Measurements from ENCODE around the gene TLNRD1.

Gene TLNRD1

DNA sequence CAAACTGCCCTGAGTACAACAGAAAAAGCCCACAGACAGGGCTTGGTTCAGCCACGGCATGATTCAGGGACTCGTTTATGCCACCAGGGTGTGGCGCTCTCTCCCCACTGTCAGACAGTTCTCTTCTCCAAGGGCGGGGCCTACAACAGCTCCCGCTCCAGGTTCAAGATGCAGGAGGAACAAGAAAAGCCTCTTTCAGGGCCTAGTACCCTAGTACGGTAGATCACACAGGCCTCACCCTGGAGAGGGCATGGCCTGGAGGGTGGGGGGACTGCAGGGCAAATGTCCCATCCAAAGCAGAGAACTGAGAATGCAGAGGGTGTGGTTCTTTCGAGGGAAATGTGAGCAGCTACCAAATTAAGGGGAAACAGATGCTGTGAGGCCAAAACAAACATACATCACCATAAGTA, 23.1 kb upstream of the TLNRD1 start:
- Histone ChIP-seq H3K18ac (ENCODE audit: low read depth in 1 of 2, low read length in 2 of 2) (no peak overlapping the region), H3K9me3 (ENCODE audit: control insufficient read depth, low read length) (no peaks in the 10 kb centered on the region), H3K27me3 (ENCODE audit: control insufficient read depth in 1 of 2, insufficient read depth in 1 of 2, low read length in 2 of 2) (no peaks in the 10 kb centered on the region), H2AFZ (ENCODE audit: low read depth, low read length) (no peak overlapping the region), H3K79me1 (replicated peaks; ENCODE audit: low read length, poor library complexity, severe bottlenecking) (peaks cover 43% of the 10 kb centered on the region), H2BK120ac (ENCODE audit: low read depth, low read length) (no peak overlapping the region), H2BK12ac (ENCODE audit: low read length in 2 of 2) (no peak overlapping the region), H3K36me3 (ENCODE audit: control insufficient read depth in 1 of 2, insufficient read depth in 2 of 2, low read depth in 1 of 2, low read length in 2 of 2) (peaks cover 19 to 39% of the 10 kb centered on the region in 2 experiments), H3K4me2 (ENCODE audit: low read length, poor library complexity, severe bottlenecking) (no peak overlapping the region), H2BK5ac (ENCODE audit: low read depth, low read length, poor library complexity, severe bottlenecking) (no peak overlapping the region), H2AK5ac (ENCODE audit: low read length, severe bottlenecking) (peak overlapping the region; percentile 43), H3K9ac (ENCODE audit: low read length) (peak overlapping the region; percentile 42), H3K4me1 (ENCODE audit: control insufficient read depth, insufficient read depth, low read depth, low read length) (peaks cover 2% of the 10 kb centered on the region), H3K4ac (ENCODE audit: low read depth in 1 of 2, low read length in 2 of 2) (no peak overlapping the region), H2BK15ac (ENCODE audit: low read depth, poor library complexity, severe bottlenecking) (no peak overlapping the region), H4K91ac (ENCODE audit: low read length) (no peak overlapping the region), H3K27ac (ENCODE audit: low read length, poor library complexity, severe bottlenecking) (no peak overlapping the region), H3K23ac (ENCODE audit: low read length in 2 of 2) (no peak overlapping the region), H3K4me3 (ENCODE audit: insufficient read depth in 1 of 2, low read depth in 1 of 2, low read length in 2 of 2) (no peak overlapping the region), H4K8ac (ENCODE audit: low read length) (no peak overlapping the region), H3K14ac (ENCODE audit: low read length in 2 of 2) (no peak overlapping the region)
- DNase-seq: peak; percentile 51
- WGBS: 40% methylated on average over 6 of the region's 7 CpGs

DNA sequence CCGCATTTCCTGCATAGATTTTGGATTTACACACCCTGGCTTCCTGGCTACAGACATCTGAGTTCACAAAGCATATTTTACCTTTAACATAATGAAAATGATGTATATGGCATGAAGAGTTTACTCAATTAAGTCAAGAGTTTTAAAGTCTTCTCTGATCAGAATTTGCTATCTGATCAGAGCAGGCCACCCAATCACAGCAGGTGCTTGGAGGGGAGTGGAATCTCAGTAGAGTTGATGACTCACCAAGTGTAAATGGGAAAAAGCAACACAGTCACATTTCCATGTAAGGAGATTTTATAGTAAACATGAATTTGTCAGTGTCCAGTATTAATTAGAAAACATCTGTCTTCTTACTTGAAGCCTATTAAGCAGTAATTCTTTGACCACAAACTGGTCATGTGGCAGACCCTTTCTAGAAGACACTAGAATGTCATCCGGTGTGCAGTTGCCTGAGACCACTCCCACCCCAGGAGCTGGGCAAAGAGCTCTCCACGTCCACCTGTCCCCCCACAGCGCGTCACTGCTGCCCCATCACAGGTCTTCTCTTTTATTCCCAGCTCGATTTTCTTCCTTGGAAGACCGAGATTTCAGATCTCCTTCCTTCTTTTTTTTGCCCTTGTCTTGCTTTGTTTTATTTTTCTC, 21.9 kb upstream of the TLNRD1 start:
- peak overlapping the region; percentile 44 for H2AK5ac ChIP-seq (ENCODE audit: low read length, severe bottlenecking)
- H3K27ac ChIP-seq (ENCODE audit: low read length, poor library complexity, severe bottlenecking): no peak overlapping the region
- no peak overlapping the region for H4K8ac ChIP-seq (ENCODE audit: low read length)
- peaks cover 2% of the 10 kb centered on the region for H3K4me1 ChIP-seq (ENCODE audit: control insufficient read depth, insufficient read depth, low read depth, low read length)
- H3K9ac ChIP-seq (ENCODE audit: low read length): no peak overlapping the region
- no peak overlapping the region for H2BK12ac ChIP-seq (ENCODE audit: low read length in 2 of 2)
- no peak overlapping the region for H2BK15ac ChIP-seq (ENCODE audit: low read depth, poor library complexity, severe bottlenecking)
- no peak overlapping the region for H3K4me2 ChIP-seq (ENCODE audit: low read length, poor library complexity, severe bottlenecking)
- WGBS: 91% methylated on average over 6 of the region's 7 CpGs
- H3K14ac ChIP-seq (ENCODE audit: low read length in 2 of 2): no peak overlapping the region
- DNase-seq: no peak
- H3K36me3 ChIP-seq (ENCODE audit: control insufficient read depth in 1 of 2, insufficient read depth in 2 of 2, low read depth in 1 of 2, low read length in 2 of 2): peaks cover 19 to 40% of the 10 kb centered on the region in 2 experiments
- no peak overlapping the region for H2BK120ac ChIP-seq (ENCODE audit: low read depth, low read length)
- H3K79me1 ChIP-seq (replicated peaks; ENCODE audit: low read length, poor library complexity, severe bottlenecking): peaks cover 44% of the 10 kb centered on the region
- H3K4ac ChIP-seq (ENCODE audit: low read depth in 1 of 2, low read length in 2 of 2): no peak overlapping the region
- no peak overlapping the region for H2BK5ac ChIP-seq (ENCODE audit: low read depth, low read length, poor library complexity, severe bottlenecking)
- no peak overlapping the region for H3K4me3 ChIP-seq (ENCODE audit: insufficient read depth in 1 of 2, low read depth in 1 of 2, low read length in 2 of 2)
- no peak overlapping the region for H3K18ac ChIP-seq (ENCODE audit: low read depth in 1 of 2, low read length in 2 of 2)
- H4K91ac ChIP-seq (ENCODE audit: low read length): no peak overlapping the region
- H3K9me3 ChIP-seq (ENCODE audit: control insufficient read depth, low read length): no peaks in the 10 kb centered on the region
- H3K23ac ChIP-seq (ENCODE audit: low read length in 2 of 2): no peak overlapping the region
- no peaks in the 10 kb centered on the region for H3K27me3 ChIP-seq (ENCODE audit: control insufficient read depth in 1 of 2, insufficient read depth in 1 of 2, low read length in 2 of 2)
- no peak overlapping the region for H2AFZ ChIP-seq (ENCODE audit: low read depth, low read length)

DNA sequence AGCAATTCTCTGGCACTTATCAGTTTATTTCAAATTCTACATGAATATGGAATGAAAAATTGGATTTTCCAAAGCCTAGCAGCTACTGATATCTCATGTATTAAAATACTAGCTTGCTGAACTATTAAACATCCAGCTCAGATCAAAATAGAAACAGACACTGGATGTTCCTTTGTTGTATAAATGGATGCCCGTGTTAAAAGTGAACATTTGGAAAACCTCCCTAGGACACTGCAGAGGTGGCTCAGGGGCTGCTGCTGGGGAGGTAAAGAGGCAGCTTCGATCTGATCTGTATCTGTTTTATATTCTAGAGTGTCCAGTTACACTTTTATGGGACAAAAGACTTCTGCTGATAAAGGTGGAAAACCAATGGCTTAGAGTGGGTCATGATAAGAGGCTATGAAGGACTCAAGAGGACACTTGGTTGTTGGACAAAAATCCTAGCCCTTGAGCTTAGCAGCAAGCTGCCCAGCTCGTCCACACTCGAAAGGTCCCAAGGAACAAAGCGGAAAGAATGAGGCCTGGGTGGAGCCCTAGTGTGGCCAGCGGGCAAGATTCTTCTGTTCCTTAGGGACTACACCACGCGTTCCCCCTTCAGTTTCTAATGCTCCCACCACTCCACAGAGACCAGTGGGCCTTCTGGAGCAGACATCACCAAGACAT, 21.1 kb upstream of the TLNRD1 start:
- DNase-seq: no peak
- WGBS: 80% methylated on average over 6 of the region's 8 CpGs

DNA sequence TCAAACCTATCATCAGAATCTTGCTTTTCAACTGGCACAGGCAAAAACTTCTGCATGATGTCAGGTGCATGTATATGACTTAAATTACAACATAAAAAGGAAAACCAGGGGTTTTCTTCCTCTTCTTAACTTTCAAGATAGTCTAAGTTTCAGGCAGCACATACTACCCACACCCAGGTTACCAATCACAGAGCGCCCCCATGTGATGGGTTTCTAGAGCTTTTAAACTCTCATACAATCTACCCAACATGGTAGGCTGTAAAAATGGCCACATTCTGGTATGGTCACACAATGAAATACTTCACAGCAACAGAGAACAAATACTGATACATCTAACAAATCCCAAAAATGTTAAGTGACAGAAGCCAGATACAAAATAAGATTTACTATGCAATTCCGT, 18.5 kb upstream of the TLNRD1 start:
- Histone ChIP-seq H3K4me1 (ENCODE audit: control insufficient read depth, insufficient read depth, low read depth, low read length) (peaks cover 2% of the 10 kb centered on the region), H3K9me3 (ENCODE audit: control insufficient read depth, low read length) (no peaks in the 10 kb centered on the region), H3K23ac (ENCODE audit: low read length in 2 of 2) (no peak overlapping the region), H3K4ac (ENCODE audit: low read depth in 1 of 2, low read length in 2 of 2) (no peak overlapping the region), H3K18ac (ENCODE audit: low read depth in 1 of 2, low read length in 2 of 2) (no peak overlapping the region), H3K27me3 (ENCODE audit: control insufficient read depth in 1 of 2, insufficient read depth in 1 of 2, low read length in 2 of 2) (no peaks in the 10 kb centered on the region), H3K4me3 (ENCODE audit: insufficient read depth in 1 of 2, low read depth in 1 of 2, low read length in 2 of 2) (no peak overlapping the region), H2AK5ac (ENCODE audit: low read length, severe bottlenecking) (no peak overlapping the region), H3K79me1 (replicated peaks; ENCODE audit: low read length, poor library complexity, severe bottlenecking) (peaks cover 35% of the 10 kb centered on the region), H3K27ac (ENCODE audit: low read length, poor library complexity, severe bottlenecking) (no peak overlapping the region), H3K9ac (ENCODE audit: low read length) (no peak overlapping the region), H2BK5ac (ENCODE audit: low read depth, low read length, poor library complexity, severe bottlenecking) (no peak overlapping the region), H2BK120ac (ENCODE audit: low read depth, low read length) (no peak overlapping the region), H2AFZ (ENCODE audit: low read depth, low read length) (no peak overlapping the region), H3K36me3 (ENCODE audit: control insufficient read depth in 1 of 2, insufficient read depth in 2 of 2, low read depth in 1 of 2, low read length in 2 of 2) (peaks cover 14 to 44% of the 10 kb centered on the region in 2 experiments), H3K14ac (ENCODE audit: low read length in 2 of 2) (no peak overlapping the region), H4K91ac (ENCODE audit: low read length) (no peak overlapping the region), H3K4me2 (ENCODE audit: low read length, poor library complexity, severe bottlenecking) (no peak overlapping the region), H4K8ac (ENCODE audit: low read length) (no peak overlapping the region), H2BK15ac (ENCODE audit: low read depth, poor library complexity, severe bottlenecking) (no peak overlapping the region), H2BK12ac (ENCODE audit: low read length in 2 of 2) (no peak overlapping the region)
- DNase-seq: no peak
- 41% methylated on average over 1 of the region's 2 CpGs for WGBS

More for the DNA sequence above, 21.1 kb upstream of the TLNRD1 start:
- H3K27ac ChIP-seq (ENCODE audit: low read length, poor library complexity, severe bottlenecking): no peak overlapping the region
- H3K27me3 ChIP-seq (ENCODE audit: control insufficient read depth in 1 of 2, insufficient read depth in 1 of 2, low read length in 2 of 2): no peaks in the 10 kb centered on the region
- no peaks in the 10 kb centered on the region for H3K9me3 ChIP-seq (ENCODE audit: control insufficient read depth, low read length)
- H3K79me1 ChIP-seq (replicated peaks; ENCODE audit: low read length, poor library complexity, severe bottlenecking): peaks cover 41% of the 10 kb centered on the region
- H2BK120ac ChIP-seq (ENCODE audit: low read depth, low read length): no peak overlapping the region
- H3K23ac ChIP-seq (ENCODE audit: low read length in 2 of 2): no peak overlapping the region
- H4K8ac ChIP-seq (ENCODE audit: low read length): no peak overlapping the region
- no peak overlapping the region for H2AFZ ChIP-seq (ENCODE audit: low read depth, low read length)
- H3K36me3 ChIP-seq (ENCODE audit: control insufficient read depth in 1 of 2, insufficient read depth in 2 of 2, low read depth in 1 of 2, low read length in 2 of 2): peaks cover 17 to 40% of the 10 kb centered on the region in 2 experiments
- H3K4me3 ChIP-seq (ENCODE audit: insufficient read depth in 1 of 2, low read depth in 1 of 2, low read length in 2 of 2): no peak overlapping the region
- H3K4me1 ChIP-seq (ENCODE audit: control insufficient read depth, insufficient read depth, low read depth, low read length): peaks cover 2% of the 10 kb centered on the region
- H2BK15ac ChIP-seq (ENCODE audit: low read depth, poor library complexity, severe bottlenecking): no peak overlapping the region
- no peak overlapping the region for H3K9ac ChIP-seq (ENCODE audit: low read length)
- no peak overlapping the region for H3K18ac ChIP-seq (ENCODE audit: low read depth in 1 of 2, low read length in 2 of 2)
- H3K4ac ChIP-seq (ENCODE audit: low read depth in 1 of 2, low read length in 2 of 2): no peak overlapping the region
- H3K14ac ChIP-seq (ENCODE audit: low read length in 2 of 2): no peak overlapping the region
- H2BK5ac ChIP-seq (ENCODE audit: low read depth, low read length, poor library complexity, severe bottlenecking): no peak overlapping the region
- H3K4me2 ChIP-seq (ENCODE audit: low read length, poor library complexity, severe bottlenecking): no peak overlapping the region
- no peak overlapping the region for H2BK12ac ChIP-seq (ENCODE audit: low read length in 2 of 2)
- no peak overlapping the region for H4K91ac ChIP-seq (ENCODE audit: low read length)
- H2AK5ac ChIP-seq (ENCODE audit: low read length, severe bottlenecking): no peak overlapping the region

Measured in mesenchymal stem cell (in vitro differentiated cells and primary cell).